ENCODE data around the gene SLC7A4.
"Not testable (repeated sequence)": the region's sequence is repeated elsewhere in the genome, so short reads cannot be mapped to it uniquely, and the experiment has no call there.

Gene SLC7A4

GRCh38 chr22:21015466-21016006 is 16.8 kb downstream of the SLC7A4 start:
- no peak for FAIRE-seq

DNA sequence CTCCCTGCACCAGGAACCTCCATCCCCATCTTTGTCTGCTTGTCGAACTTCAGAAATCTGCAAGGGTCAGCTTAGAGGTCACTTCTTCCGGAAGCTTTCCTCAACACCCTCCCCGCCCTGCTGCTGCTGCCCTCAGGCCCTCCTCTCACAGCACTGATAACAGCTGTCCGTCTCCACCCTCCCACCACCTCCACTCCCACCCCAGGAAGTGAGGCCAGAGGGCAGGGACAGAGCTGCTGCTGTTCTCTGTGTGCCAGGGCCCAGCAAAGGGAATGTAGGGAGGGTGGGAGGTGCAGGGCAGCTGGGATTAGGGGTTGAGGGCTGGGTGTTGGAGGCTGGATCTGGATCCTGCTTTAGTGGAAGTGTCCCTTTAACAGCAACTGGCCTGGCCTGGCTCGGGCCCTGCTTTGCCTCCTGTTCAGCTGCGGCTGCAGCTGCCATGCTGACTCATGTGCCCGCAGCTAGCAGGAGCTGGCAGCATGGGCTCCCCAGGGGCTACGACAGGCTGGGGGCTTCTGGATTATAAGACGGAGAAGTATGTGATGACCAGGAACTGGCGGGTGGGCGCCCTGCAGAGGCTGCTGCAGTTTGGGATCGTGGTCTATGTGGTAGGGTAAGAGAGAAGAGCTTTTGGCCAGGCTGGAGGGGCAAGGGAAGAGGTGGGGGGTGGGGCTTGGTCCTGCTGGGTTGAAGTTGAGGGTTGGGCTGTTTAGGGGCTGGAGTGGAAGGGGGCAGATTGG is 17.5 kb downstream of the SLC7A4 start, which contains the start of gene P2RX6:
TSS of gene P2RX6 (plus strand) at position 440 of the 740 bp plus-strand sequence. CDS start at position 450, 10 bp downstream.
- no peak for FAIRE-seq

DNA sequence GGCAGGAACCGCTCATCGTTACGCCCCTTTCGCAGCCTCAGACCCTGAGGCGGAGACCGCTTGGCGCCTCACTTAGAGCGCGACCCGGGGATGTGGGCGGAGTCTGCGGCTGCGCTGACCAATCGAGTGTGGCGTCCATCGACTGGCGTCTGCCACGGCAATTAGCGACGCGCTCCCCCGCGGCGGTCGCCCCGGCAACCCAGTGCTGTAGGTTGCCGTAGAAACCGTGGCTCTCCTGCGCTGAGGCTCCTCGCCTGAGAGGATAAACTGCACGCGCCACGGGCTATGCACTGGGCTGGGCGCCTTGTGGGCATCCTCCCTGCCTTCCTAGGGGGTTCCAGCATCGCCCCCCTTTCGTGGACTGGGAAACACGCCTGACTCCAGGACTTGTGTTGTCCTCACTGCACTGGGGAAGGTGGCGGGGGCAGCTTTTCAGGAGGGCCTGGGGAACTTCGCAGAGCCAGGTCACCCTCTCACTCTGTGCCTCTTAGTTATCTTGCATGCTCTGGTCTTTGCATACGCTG is 18.1 kb downstream of the SLC7A4 start:
- peak; percentile 95 for FAIRE-seq

DNA sequence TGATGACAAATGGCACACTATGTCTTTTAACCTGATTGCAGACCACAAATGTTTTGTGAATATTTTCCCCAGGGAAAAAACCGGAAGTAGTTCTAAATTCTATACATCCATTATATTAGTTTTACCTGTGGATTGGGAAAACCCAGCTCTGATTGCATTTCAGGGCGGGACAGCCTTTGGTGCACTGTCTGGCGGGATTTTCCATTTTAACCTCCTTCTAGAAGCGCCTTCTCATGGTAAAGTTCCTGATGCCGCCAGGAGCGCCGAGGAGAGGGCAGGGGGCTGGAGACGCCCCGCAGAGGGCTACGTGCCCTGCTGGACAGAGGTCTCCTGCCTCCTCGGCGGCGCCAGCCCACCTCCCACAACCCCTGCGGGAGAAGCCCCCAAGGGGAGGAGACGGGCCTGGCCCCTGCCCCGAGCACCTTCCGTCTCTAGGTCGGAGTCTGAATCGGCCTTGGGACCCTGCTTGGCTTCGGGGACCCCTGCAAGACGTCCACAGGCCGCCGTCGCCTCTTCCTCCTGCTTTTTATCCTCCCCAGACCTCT is 18.6 kb downstream of the SLC7A4 start:
- FAIRE-seq = no peak

- no peak for FAIRE-seq
These were observed 19.6 kb downstream of the SLC7A4 start for GRCh38 chr22:21012446-21013407.

GRCh38 chr22:21010426-21011113 is 21.8 kb downstream of the SLC7A4 start:
- FAIRE-seq = no peak

DNA sequence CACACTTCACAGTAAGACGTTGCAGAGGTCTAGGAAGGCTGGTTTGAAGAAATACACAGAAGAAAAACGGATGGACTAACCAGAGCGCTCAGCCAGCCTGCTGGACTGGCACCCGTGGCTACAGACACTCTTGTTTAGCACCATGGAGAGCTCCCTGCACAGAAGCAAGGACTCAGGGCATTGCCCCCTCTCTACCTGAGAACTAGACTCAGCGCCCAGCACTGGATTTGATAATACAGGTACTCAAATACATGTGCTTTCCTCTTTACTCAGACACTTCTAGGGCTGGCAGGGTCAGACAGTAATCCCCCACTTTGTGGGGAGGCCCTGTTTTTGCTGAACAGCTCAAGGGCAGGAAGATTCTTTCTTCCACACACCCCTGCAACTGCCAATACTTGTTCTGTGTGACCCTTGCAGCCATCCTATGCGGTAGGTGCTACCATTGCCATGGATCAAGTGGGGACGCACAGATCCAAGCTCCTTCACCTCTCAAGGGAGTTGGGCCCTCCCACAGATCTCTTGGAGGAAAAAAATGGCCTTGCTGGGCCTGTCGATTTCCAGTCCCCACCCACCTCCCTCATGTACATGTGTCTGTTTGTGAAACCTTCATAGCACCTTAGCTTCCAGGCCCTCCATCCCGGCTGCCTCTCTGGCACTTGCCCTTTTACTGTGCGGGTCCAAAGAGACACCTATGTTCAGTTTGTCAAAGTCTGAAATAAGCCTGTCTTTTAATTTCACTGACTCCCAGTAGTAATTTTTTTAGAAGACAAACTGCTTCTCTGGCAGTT is 22.5 kb downstream of the SLC7A4 start:
- no peak for FAIRE-seq

GRCh38 chr22:21009208-21009607 is 23.2 kb downstream of the SLC7A4 start:
- not testable (repeated sequence) for FAIRE-seq

GRCh38 chr22:21003782-21004181 is 28.6 kb downstream of the SLC7A4 start:
- no peak for FAIRE-seq

- FAIRE-seq = peak; percentile 81
These were observed 30.6 kb downstream of the SLC7A4 start, which contains the start of gene THAP7 for GRCh38 chr22:21001601-21002325. THAP7 (minus strand) TSS chr22:21002118; CDS start chr22:21001911, 207 bp downstream.

GRCh38 chr22:21000987-21001600 is 31.3 kb downstream of the SLC7A4 start:
- no peak for FAIRE-seq

DNA sequence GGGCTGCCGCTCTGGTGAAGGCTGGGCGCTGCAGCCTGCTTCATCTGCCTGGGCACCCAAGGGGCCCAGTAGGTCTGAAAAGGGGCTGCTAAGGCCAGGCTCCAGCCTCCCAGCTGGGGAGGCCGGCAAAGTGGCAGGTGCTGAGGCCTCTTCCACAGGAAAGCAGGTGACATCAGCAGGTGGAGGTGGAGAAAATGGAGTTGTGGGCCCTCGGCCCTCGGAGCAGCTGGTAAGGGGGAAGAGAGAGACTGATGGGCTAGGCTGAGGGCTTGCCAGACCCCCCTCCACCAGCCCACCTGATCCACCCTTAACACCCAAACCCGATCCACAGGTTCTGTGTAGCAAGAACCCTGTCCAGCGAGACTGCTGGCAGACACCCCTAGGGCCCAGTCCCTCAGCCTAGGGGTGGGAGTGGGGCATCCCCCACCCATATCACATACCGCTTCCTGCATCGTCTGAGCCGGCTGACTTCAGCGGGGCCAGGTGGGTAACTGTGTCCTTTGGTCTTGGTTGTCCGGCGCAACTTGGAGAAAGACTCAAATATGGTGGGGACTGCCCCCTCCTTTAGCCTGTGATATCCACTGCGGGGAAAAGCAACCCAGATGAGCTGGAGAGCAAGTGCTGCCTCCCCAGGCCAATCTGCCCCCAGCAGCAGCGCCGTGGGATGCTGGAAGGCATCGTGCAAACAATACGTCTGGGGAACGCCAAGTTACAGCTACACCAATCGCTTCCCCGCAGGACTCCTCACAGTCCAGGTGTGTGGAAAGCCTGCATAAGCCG is 32.0 kb downstream of the SLC7A4 start:
- no peak for FAIRE-seq

DNA sequence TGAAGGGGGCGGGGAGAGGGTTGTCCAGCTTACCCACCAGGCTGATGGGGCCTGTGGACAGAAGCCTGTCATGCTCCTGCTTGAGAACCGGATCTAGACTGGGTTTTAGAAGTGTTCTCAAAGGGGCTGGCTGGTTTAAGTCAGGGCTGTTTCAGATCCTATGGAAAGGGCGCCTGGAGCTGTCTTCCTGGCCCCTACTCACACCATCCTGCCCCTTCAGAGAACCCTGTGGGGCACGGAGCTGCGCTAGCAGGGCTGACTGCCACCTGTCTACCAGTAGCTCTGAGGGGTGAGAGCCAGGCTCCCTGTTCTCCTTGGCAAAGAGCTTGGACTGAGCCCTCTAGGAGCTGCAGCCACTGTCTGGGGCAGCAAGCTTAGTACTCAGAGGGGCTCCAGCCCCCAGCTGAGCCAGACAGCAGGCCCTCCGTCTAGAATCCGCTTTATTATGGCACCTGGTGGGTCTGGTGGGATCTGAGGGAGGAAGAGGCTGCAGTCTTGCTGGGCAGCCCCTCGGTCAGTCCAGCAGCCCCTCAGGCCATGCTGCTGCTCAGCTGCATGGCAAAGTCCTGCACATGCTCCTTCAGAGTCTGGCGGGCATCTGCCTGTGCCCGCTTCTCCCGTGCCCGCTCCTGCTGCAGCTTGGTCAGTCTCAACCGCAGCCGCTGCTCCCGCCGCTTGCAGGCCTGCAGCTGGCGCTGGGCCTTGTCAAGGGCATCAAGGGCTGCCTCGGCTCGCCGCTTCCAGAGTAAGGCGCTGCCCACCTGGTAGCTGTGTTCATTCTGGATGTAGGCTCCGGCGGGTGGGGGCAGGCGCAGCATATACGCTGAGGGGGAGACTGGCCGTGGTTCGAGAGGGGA is 32.8 kb downstream of the SLC7A4 start:
- FAIRE-seq = no peak

DNA sequence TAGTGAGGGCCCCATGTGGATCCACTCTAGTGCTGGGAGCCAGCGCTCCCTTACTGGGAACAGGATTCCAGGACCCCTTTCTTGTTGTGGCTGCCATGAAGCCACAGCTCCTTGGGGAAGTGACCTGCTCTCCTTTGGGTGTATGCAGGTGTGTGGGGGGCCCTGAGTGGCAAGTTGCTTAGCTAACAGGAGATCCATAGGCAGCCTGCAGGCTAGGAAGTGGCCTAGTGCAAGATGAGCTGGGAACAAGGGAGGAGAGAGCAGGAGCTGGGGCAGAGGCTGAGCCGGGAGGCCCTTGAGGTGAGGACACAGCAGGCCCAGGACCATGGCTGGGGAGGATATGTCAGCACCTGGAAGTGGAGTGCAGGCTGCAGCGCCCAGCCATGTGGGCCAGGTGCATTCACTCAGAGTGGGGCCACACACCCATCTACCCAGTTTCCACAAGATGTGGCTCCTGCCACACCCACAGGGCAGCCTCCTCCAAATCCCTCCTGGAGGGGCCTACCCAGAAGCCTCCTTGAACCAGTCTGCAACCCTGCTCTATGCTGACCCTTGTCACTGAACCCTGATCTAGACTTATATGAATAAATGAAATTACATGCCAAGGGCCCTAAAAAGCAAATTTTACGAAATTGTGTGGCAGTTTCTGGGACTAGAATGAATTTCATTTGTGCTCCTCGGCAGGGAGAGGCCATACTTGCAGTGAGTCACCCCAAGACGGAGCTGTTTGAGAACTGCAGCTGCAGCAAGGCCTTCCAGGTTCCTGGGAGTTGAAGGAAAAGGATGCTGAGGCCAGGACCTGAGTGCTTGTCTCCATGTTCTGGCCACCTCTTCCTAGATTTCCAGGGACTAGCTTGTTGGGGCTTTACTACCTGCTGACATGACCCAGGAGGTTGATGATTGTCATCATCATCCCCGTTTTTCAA is 33.7 kb downstream of the SLC7A4 start:
- no peak for FAIRE-seq

DNA sequence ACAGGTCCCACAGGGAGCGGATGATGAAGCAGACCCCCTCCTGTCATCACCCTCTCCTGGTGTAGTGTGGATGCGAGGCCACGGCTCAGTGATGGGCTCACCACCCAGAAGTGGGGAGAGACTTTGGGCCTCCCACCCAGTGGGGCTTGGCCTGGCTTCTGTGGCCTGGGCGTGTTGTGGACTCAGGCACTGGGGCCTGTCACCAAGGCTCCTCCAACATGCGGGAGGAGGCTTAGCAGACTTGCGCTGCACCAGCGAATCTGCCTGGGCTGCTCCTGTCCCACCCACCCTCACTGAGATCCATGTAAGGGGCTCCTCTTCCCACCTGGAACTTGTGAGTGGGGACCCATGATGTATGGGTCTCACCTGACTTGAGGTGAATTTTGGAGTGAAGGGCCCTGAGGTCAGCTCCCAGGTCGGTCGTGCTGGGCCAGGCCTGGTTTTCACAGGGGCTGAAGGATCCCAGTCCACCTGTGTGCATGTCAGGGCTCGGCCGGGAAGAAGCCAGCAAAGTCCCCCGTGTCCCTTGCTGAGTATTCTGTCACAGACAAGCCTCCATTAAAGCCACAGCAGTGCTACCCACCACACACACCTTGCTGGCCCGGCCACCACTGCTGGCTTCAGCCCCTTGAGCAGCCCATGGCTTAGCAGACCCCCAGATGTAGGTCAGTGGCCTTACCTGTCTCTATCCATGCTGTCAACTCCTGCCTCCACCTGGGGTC is 34.7 kb downstream of the SLC7A4 start:
- no peak for FAIRE-seq

Data from endometrium (tissue), 2 donors.